ENCODE measurements around the gene GSTM1.
"Not testable (repeated sequence)": the region's sequence is repeated elsewhere in the genome, so short reads cannot be mapped to it uniquely, and the experiment has no call there.

GSTM1 gene

DNA sequence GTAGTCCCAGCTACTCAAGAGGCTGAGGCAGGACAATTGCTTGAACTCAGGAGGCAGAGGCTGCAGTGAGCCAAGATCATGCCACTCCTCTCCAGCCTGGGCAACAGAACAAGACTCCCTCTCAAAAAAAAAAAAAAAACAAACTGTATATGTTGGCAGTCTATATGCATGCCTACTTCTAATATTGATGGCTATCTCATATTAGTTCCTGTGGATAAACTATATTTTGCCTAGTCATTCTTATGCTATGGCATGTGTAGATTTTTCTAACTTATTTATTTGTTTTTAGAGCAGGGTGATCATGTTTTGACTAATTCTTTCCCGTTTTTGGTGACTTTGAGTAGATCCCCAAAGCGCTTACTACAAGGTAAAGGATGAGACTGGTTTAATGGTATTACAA lies 9.0 kb upstream of the GSTM1 start:
- not testable (repeated sequence) for H3K4me3 ChIP-seq (ENCODE audit: low read depth, low read length); H3K27me3 ChIP-seq (ENCODE audit: control insufficient read depth, insufficient read depth, low read length); H3K36me3 ChIP-seq (ENCODE audit: control insufficient read depth, insufficient read depth, low read length)

DNA sequence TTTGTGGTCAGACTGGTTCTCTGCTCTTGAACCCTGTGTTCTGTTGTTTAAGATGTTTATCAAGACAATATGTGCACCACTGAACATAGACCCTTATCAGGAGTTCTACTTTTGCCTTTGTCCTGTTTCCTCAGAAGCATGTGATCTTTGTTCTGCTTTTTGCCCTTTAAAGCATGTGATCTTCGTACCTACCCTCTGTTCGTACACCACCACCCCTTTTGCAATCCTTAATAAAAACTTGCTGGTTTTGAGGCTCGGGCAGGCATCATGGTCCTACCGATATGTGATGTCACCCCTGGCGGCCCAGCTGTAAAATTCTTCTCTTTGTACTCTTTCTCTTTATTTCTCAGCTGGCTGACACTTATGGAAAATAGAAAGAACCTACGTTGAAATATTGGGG lies 2.8 kb upstream of the GSTM1 start:
- H3K9me3 ChIP-seq (ENCODE audit: control insufficient read depth, insufficient read depth, low read depth, low read length); H3K27ac ChIP-seq (ENCODE audit: low read depth, low read length); H3K4me3 ChIP-seq (ENCODE audit: low read depth, low read length); H3K9ac ChIP-seq (ENCODE audit: low read length); H3K27me3 ChIP-seq (ENCODE audit: control insufficient read depth, insufficient read depth, low read length); H3K4me1 ChIP-seq (ENCODE audit: control insufficient read depth, insufficient read depth, low read length); H3K36me3 ChIP-seq (ENCODE audit: control insufficient read depth, insufficient read depth, low read length): not testable (repeated sequence)

More for the DNA sequence above, 9.0 kb upstream of the GSTM1 start:
- not testable (repeated sequence) for H3K9ac ChIP-seq (ENCODE audit: low read length); H3K4me1 ChIP-seq (ENCODE audit: control insufficient read depth, insufficient read depth, low read length); H3K27ac ChIP-seq (ENCODE audit: low read depth, low read length); H3K9me3 ChIP-seq (ENCODE audit: control insufficient read depth, insufficient read depth, low read depth, low read length)

DNA sequence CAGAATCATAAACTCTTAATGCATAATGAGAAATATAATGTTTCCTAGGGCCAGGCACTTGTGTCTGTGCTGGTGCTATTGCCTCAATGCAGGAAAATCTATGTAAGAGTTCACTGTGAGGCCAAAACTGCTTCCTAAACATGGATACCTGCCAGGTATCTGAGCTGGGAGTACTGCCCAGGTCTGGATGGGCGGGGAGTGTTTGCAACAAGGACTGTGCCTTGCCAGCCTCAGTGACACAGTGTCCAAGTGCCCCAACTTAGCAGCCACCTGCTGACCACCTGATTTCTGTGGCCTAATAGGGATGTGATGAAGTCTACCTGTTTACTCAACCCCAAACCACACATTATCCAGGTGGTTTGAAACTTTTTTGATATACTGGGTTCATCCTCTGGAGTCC lies 2.2 kb upstream of the GSTM1 start:
- H3K9ac ChIP-seq (ENCODE audit: low read length); H3K27ac ChIP-seq (ENCODE audit: low read depth, low read length); H3K27me3 ChIP-seq (ENCODE audit: control insufficient read depth, insufficient read depth, low read length); H3K9me3 ChIP-seq (ENCODE audit: control insufficient read depth, insufficient read depth, low read depth, low read length); H3K4me3 ChIP-seq (ENCODE audit: low read depth, low read length); H3K4me1 ChIP-seq (ENCODE audit: control insufficient read depth, insufficient read depth, low read length); H3K36me3 ChIP-seq (ENCODE audit: control insufficient read depth, insufficient read depth, low read length): not testable (repeated sequence)

DNA sequence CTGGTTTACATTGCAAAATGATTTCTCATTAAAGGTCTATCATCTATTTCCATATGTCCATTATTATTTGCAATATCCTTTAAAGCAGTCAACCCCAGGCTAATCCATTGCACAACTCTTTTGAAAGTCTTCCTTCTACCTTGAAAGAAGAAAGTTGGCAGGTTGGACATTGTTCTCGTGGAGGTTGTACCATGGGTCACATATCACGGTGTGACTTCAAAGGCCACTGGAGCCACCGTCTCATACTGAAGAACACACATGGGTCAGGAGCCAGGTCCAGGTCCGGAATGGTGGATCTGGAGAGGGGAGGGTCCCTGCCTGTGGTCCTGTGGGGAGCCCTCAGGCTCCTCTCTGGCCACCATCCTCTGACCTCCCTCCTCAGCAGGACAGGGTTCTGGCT lies 1.7 kb upstream of the GSTM1 start:
- not testable (repeated sequence) for H3K36me3 ChIP-seq (ENCODE audit: control insufficient read depth, insufficient read depth, low read length); H3K4me1 ChIP-seq (ENCODE audit: control insufficient read depth, insufficient read depth, low read length); H3K9ac ChIP-seq (ENCODE audit: low read length); H3K27ac ChIP-seq (ENCODE audit: low read depth, low read length); H3K27me3 ChIP-seq (ENCODE audit: control insufficient read depth, insufficient read depth, low read length); H3K4me3 ChIP-seq (ENCODE audit: low read depth, low read length); H3K9me3 ChIP-seq (ENCODE audit: control insufficient read depth, insufficient read depth, low read depth, low read length)

DNA sequence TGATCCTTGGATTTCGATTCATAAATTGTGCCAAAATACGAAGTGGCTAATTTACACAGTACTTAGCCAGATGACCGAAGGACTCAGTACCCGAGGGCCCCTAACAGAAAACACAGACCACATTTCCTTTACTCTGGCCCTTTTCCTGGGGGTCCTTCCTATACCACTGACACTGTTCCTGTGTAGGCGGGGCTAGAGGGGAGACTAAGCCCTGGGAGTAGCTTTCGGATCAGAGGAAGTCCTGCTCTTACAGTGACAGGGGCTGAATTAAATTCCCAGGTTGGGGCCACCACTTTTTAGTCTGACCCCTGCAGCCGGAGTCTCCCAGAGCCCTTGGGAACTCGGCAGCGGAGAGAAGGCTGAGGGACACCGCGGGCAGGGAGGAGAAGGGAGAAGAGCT lies 508 bp upstream of the GSTM1 start:
- H3K4me1 ChIP-seq (ENCODE audit: control insufficient read depth, insufficient read depth, low read length); H3K27ac ChIP-seq (ENCODE audit: low read depth, low read length); H3K9me3 ChIP-seq (ENCODE audit: control insufficient read depth, insufficient read depth, low read depth, low read length); H3K36me3 ChIP-seq (ENCODE audit: control insufficient read depth, insufficient read depth, low read length); H3K9ac ChIP-seq (ENCODE audit: low read length); H3K27me3 ChIP-seq (ENCODE audit: control insufficient read depth, insufficient read depth, low read length): not testable (repeated sequence)
- H3K4me3 ChIP-seq (ENCODE audit: low read depth, low read length): peak overlapping the region; percentile 71; the same call in 1 of the 2 replicates

DNA sequence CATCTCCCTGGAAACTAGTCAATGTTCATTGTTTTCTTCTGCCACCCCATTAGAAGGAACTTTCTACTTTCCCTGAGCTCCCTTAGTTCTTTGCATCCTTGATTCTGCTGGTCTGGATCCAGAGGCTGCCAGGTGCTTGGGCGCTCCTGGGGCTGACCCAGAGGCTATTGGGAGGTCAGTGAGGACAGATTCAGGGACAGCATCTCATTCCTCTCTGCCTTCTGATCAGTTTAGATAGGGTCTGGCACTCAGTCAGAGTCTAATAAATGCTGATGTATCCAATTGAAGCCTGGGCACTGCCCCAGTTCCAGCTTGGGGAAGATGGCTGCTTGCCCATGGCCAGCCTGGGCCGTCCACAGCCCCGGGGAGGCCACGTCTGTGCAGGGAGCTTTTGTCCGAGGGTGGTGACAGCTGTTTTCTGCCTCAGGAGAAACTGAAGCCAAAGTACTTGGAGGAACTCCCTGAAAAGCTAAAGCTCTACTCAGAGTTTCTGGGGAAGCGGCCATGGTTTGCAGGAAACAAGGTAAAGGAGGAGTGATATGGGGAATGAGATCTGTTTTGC lies 2.3 kb downstream of the GSTM1 start:
- Histone ChIP-seq H3K9me3 (ENCODE audit: control insufficient read depth, insufficient read depth, low read depth, low read length) (no peaks in the 10 kb centered on the region; the same call in 1 of the 2 replicates), H3K4me3 (ENCODE audit: low read depth, low read length) (no peak overlapping the region), H3K36me3 (ENCODE audit: control insufficient read depth, insufficient read depth, low read length) (no peaks in the 10 kb centered on the region), H3K4me1 (ENCODE audit: control insufficient read depth, insufficient read depth, low read length) (no peaks in the 10 kb centered on the region), H3K9ac (ENCODE audit: low read length) (no peak overlapping the region), H3K27me3 (ENCODE audit: control insufficient read depth, insufficient read depth, low read length) (no peaks in the 10 kb centered on the region), H3K27ac (ENCODE audit: low read depth, low read length) (no peak overlapping the region)

DNA sequence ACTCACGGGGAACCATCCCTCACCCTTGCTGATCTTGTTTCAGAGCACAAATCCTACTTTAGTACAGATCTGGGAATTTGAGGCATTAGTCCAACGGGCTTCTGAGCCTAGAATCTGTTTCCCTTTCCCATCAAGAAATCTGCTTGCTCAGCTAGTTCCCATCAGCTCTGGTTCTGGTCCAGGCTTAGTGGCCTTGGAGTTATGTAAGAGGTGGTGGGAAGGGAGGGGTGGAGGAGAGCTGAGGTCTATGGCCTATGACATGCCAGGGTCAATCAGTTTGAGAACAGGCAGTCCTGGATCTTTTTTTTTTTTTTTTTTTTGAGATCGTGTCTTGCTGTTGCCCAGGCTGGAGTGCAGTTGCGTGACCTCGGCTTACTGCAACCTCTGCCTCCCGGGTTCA lies 4.1 kb downstream of the GSTM1 start:
- H3K4me1 ChIP-seq (ENCODE audit: control insufficient read depth, insufficient read depth, low read length): no peaks in the 10 kb centered on the region
- no peaks in the 10 kb centered on the region for H3K9me3 ChIP-seq (ENCODE audit: control insufficient read depth, insufficient read depth, low read depth, low read length)
- H3K36me3 ChIP-seq (ENCODE audit: control insufficient read depth, insufficient read depth, low read length): no peaks in the 10 kb centered on the region
- H3K27ac ChIP-seq (ENCODE audit: low read depth, low read length): no peak overlapping the region
- H3K4me3 ChIP-seq (ENCODE audit: low read depth, low read length): no peak overlapping the region
- no peaks in the 10 kb centered on the region for H3K27me3 ChIP-seq (ENCODE audit: control insufficient read depth, insufficient read depth, low read length)
- no peak overlapping the region for H3K9ac ChIP-seq (ENCODE audit: low read length)

DNA sequence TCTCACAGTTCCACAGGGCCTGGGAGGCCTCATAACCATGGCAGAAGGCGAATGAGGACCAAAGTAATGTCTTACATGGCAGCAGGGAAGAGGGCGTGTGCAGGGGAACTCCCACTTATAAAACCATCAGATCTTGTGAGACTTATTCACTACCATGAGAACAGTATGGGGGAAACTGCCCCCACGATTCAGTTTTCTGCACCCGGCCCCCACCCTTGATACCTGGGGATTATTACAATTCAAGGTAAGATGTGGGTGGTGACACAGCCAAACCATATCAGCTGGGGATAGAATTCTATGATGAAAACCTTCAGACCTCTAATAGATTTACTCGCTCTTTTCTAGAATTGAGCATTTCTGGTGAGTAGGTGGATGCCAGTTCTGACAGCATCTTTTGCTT lies 6.8 kb downstream of the GSTM1 start:
- H3K36me3 ChIP-seq (ENCODE audit: control insufficient read depth, insufficient read depth, low read length); H3K9ac ChIP-seq (ENCODE audit: low read length); H3K4me3 ChIP-seq (ENCODE audit: low read depth, low read length); H3K27me3 ChIP-seq (ENCODE audit: control insufficient read depth, insufficient read depth, low read length); H3K4me1 ChIP-seq (ENCODE audit: control insufficient read depth, insufficient read depth, low read length); H3K27ac ChIP-seq (ENCODE audit: low read depth, low read length); H3K9me3 ChIP-seq (ENCODE audit: control insufficient read depth, insufficient read depth, low read depth, low read length): not testable (repeated sequence)

DNA sequence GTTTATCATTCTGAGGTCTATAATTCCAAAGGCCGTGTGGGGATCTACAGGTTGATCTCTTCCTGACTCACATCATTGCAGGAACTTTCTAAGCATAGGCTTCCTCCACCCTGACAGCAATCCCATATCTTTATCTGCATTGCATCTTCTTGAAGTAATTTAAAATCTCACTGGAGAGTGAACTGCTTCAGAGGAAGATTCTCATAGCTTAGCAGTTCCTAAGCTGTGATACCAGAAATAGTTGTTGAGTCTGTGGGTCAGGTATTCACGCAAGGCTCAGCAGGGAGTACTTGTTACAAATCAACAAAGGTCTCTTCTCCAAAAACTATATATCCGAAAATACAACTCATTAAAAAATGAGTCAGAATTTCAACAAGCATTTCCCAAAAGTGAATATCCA lies 7.5 kb downstream of the GSTM1 start:
- H3K4me3 ChIP-seq (ENCODE audit: low read depth, low read length); H3K27me3 ChIP-seq (ENCODE audit: control insufficient read depth, insufficient read depth, low read length); H3K4me1 ChIP-seq (ENCODE audit: control insufficient read depth, insufficient read depth, low read length); H3K9me3 ChIP-seq (ENCODE audit: control insufficient read depth, insufficient read depth, low read depth, low read length); H3K27ac ChIP-seq (ENCODE audit: low read depth, low read length); H3K36me3 ChIP-seq (ENCODE audit: control insufficient read depth, insufficient read depth, low read length); H3K9ac ChIP-seq (ENCODE audit: low read length): not testable (repeated sequence)

DNA sequence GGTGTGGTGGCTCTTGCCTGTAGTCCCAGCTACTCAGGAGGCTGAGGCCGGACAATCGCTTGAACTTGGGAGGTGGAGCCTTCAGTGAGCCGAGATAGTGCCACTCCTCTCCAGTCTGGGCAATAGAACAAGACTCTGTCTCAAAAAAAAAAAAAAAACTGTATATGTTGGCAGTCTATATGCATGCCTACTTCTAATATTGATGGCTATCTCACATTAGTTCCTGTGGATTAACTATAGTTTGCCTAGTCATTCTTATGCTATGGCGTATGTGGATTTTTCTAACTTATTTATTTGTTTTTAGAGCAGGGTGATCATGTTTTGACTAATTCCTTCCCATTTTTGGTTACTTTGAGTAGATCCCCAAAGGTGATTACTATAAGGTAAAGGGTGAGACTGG lies 9.4 kb downstream of the GSTM1 start:
- Histone ChIP-seq H3K27me3 (ENCODE audit: control insufficient read depth, insufficient read depth, low read length) (no peaks in the 10 kb centered on the region), H3K4me1 (ENCODE audit: control insufficient read depth, insufficient read depth, low read length) (no peaks in the 10 kb centered on the region), H3K4me3 (ENCODE audit: low read depth, low read length) (no peak overlapping the region), H3K36me3 (ENCODE audit: control insufficient read depth, insufficient read depth, low read length) (no peaks in the 10 kb centered on the region), H3K9ac (ENCODE audit: low read length) (no peak overlapping the region), H3K9me3 (ENCODE audit: control insufficient read depth, insufficient read depth, low read depth, low read length) (no peaks in the 10 kb centered on the region), H3K27ac (ENCODE audit: low read depth, low read length) (no peak overlapping the region)

DNA sequence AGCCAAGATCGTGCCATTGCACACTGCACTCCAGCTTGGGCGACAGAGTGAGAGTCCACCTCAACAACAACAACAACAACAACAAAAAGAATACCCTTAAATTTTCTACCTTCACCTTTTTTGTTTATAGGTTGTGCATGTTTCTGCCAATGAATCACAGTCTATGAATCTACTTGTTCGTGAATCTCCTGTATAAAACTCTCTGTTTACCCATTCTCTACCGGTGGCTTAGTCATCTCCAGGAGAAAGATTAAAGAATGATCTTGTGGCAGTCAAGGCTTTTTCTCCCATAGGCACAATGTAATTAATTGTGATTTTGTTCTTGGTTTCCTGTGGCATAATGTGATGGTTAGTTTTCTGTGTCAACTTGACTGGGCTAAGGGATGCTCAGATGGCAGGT lies 10.2 kb downstream of the GSTM1 start:
- not testable (repeated sequence) for H3K36me3 ChIP-seq (ENCODE audit: control insufficient read depth, insufficient read depth, low read length); H3K27me3 ChIP-seq (ENCODE audit: control insufficient read depth, insufficient read depth, low read length); H3K4me1 ChIP-seq (ENCODE audit: control insufficient read depth, insufficient read depth, low read length); H3K9ac ChIP-seq (ENCODE audit: low read length); H3K9me3 ChIP-seq (ENCODE audit: control insufficient read depth, insufficient read depth, low read depth, low read length); H3K27ac ChIP-seq (ENCODE audit: low read depth, low read length); H3K4me3 ChIP-seq (ENCODE audit: low read depth, low read length)

DNA sequence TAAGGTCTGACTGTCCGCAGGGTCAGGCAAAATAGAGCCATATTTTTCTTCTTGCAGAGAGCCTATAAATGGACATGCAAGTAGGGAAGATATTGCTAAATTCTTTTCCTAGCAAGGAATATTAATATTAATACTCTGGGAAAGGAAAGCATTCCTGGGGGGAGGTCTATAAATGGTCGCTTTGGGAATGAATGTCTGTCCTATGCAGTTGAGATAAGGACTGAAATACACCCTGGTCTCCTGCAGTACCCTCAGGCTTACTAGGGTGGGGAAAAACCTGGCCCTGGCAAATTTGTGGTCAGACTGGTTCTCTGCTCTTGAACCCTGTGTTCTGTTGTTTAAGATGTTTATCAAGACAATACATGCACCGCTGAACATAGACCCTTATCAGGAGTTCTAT lies 15.3 kb downstream of the GSTM1 start:
- H3K27me3 ChIP-seq (ENCODE audit: control insufficient read depth, insufficient read depth, low read length); H3K4me1 ChIP-seq (ENCODE audit: control insufficient read depth, insufficient read depth, low read length); H3K4me3 ChIP-seq (ENCODE audit: low read depth, low read length); H3K27ac ChIP-seq (ENCODE audit: low read depth, low read length); H3K36me3 ChIP-seq (ENCODE audit: control insufficient read depth, insufficient read depth, low read length); H3K9ac ChIP-seq (ENCODE audit: low read length): not testable (repeated sequence)
- peaks cover 31% of the 10 kb centered on the region for H3K9me3 ChIP-seq (ENCODE audit: control insufficient read depth, insufficient read depth, low read depth, low read length)
